RPMI8226 (cell line): ENCODE measurements around the gene TULP1.
A peak's percentile ranks its signal among the peaks of the same experiment; 100 is the strongest.
"Not testable (repeated sequence)": the region's sequence is repeated elsewhere in the genome, so short reads cannot be mapped to it uniquely, and the experiment has no call there.

Experiments used
- DNase-seq: peaks from one replicate; pipeline ENCODE4 v3.0.0-alpha.2; 2015

The TULP1 gene

DNA sequence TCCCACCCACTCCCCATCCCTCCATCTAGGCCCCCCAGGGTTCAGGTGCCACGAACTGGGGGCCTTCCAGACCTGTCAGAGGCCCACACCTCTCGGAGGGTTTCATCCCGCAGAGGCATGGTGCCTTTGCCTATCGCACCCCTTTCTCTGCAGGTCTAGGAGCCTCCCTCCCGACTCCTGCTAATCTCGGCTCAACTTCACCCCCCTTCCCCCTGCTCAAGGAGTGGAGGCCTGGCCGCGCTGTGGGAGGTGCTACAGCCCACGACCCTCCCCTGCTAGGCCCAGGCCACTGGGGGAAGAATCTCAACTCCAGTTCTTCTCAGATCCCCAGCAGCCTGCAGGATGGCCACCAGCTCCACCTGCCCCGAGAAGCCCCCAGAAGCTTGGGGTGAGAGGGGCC, at the start of gene TULP1:
Gene TULP1, minus strand, starts transcription at position 157 of the 400 bp plus-strand sequence. Its CDS starts 38 bp downstream, at position 119.
- no peak for DNase-seq

DNA sequence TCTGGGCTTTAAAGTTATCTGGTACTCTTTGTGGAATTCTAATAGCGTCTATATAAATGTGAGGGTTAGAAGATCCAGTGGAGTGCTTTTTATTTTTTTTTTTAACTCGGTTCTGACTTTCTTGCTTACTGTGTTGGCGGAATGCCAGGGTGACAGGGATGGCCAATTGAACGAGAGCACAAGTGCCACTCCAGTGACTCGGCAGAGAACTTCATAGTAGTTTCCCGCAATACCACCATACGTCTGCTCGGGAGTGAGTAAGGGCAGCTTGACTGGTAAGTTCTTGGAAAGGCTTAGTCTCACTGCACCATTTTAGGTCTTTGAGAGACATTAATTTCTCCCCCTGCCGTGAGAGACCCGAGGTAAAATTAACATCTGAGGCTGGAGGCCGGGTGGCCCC, 49.4 kb upstream of the TULP1 start:
- no peak for DNase-seq

DNA sequence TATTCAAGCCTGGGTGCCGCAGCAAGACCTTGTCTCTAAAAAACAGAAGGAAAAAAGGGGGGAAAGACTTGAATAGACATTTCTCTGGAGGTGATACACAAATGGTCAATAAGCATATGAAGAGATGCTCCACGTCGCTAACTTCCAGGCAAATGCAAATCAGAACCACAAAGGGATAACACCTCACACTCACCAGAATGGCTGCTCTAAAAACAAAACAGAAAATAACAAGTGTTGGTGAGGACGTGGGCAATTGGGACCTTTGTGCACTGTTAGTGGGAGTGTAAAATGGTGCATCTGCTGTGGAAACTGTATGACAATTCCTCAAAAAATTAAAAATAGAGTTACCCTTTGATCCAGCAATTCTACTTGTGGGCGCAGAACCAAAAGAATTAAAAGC, 48.4 kb upstream of the TULP1 start:
- DNase-seq: no peak

DNA sequence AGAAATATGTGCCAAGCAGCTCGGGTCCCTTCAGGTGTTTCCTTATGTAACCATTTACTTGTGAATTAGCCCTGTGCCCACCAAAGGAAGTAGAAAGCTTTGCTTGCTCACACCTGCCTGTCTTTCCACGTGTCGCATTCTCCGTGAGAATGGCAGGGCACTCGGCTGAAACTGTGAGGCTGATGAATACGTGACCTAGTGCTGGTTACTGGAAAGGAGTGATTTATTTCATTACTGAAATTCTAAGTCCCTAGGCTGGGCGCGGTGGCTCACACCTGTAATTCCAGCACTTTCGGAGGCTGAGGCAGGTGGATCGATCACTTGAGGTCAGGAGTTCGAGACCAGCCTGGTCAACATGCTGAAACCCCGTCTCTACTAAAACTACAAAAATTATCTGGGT, 45.9 kb upstream of the TULP1 start:
- no peak for DNase-seq

DNA sequence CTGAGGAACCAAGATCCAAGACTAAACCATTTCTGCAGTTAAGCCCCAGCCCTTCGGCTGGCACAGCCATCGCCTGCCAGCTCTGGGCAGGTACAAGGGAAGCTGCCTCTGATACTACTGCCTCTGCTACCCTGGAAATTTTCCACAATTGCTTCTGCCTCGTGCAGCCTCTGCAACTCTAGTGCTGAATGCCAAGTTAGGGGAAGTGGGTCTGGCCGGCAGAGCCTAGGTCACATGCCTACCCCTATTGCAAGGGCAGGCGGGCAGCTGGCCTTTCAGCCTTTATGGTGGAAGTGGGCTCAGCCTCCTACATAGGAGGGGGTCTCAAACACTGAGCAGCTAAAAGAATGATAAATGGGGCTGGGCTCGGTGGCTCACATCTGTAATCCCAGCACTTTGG, 44.5 kb upstream of the TULP1 start:
- no peak for DNase-seq

DNA sequence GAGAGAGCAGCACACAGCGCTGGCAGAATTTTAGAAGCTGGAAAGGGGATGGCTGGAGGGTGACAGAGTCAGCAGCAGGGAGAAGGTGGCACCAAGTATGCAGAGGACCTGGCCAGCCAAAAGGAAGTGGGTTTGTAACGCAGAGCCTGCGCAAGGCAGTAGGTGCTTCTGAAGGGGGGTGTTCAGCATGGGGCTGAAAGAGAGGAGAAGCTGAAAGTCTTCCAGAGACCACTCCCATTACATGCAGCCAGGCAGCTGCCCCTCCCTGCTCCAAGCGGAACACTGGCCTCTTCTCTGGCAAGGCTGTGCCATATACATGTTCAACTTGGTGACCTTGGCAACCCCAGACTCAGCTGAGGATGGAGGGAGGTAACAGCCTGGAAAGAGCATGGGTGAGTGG, 42.1 kb upstream of the TULP1 start:
- DNase-seq: no peak

DNA sequence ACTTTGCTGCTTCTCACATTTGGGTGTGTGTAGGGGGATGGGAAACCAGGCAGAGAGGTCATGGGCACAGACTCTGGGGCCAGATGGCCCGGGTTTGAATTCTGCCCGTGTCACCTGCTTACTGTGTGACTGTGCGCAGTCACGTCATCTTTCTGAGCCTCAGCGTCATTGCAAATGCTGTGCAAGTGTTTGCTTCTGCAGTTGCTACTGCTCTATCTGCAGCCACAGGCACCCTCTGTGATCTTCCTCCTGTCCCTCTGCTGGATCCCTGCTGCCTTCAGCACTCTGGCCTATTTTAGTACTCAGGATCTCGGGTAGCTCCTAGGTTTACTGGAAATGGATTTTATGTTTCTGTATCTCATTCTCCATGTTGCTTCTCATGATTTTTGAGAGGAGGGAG, 40.6 kb upstream of the TULP1 start:
- DNase-seq: no peak

DNA sequence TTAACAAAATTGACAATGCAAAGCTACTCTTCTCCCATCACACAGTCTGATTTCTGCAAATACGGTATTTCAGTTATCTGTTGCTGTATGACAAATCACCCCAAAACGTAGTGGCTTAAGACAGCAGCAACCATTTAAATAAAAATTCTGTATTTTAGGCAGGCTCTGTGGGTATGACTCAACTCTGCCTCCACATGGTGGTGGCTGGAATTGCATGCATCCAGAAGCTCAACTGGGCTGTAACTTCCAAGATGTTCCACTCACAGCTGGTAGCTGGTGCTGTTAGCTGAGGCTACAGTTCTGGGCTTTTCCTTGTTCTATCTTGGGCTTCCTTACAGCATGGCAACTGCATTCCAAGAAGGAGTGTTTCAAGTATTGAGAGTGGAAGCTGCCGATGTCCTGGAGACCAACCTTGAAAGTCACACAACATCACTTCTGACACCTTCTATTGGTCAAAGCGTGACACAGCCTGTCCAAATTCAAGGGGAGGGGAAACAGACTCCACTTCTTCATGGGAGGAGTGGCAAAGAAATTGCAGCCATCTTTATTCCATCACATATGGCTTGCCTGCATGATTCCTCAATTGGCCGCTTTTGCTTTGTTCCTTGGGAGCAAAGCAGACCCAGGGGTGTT, 39.7 kb upstream of the TULP1 start:
- DNase-seq: peak; percentile 55

DNA sequence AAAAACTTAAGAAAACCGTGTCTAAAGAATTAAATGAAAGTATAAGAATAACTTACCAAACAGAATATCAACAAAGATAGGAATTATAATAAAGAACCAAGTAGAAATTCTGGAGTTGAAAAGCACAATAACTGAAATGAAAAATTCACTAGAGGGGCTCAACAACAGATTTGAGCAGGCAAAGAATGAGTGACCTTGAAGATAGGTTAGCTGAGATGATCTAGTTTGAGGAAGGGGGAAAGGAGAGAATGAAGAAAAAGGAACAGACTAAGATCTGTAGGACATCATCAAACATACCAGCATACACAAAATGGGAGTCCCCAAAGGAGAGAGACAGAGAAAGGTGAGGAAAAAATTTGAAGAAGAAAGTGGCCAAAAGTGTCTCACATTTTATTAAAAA, 37.7 kb upstream of the TULP1 start:
- DNase-seq: no peak

DNA sequence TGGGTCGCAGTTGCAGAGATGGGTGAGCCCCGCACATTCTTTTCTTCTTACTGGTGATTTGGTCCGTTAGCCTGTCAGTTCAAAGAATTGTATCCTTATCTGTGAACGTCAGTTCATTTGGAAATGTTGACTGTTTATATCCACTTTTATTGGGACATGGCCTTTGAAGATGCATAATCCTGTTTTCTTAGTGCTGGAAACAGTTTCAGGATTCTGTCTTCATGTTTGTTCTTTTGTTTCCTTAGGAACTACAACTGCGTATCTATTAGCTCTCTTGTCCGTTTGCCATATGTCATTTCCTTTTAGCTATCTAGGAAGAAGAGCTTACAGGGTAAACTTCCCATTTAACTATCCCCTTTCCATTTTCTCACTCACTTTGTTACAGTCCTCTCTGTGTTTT, 35.0 kb upstream of the TULP1 start:
- DNase-seq: no peak

DNA sequence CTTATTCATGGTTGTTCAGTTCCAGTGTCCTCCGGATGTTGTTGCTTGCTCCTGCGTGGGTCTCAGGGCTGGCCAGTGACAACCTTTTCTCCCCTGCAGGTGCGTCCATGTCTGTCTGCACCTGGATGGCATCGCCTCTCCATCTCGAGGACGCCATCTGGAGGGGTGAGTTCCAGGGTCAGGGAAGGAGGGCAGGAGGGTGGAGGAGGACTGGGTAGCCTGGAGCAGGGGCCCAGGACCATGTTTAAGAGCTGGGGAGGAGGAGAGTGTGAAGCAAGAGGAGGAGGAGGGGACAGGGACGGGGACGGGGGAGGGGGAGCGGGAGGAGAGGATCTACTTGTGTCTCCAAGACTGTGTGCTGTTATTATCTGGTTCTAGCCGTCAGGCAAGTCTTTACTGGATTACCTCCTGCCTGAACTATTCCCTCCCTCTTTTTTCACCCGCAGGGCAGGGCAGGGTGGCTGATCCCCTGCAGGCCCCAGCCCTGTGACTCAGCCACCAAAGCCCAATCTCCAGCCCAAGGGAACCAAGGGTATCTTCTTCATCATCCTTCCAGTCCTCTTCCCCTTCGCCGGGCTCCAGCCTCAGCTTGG, 32.2 kb upstream of the TULP1 start:
- no peak for DNase-seq

DNA sequence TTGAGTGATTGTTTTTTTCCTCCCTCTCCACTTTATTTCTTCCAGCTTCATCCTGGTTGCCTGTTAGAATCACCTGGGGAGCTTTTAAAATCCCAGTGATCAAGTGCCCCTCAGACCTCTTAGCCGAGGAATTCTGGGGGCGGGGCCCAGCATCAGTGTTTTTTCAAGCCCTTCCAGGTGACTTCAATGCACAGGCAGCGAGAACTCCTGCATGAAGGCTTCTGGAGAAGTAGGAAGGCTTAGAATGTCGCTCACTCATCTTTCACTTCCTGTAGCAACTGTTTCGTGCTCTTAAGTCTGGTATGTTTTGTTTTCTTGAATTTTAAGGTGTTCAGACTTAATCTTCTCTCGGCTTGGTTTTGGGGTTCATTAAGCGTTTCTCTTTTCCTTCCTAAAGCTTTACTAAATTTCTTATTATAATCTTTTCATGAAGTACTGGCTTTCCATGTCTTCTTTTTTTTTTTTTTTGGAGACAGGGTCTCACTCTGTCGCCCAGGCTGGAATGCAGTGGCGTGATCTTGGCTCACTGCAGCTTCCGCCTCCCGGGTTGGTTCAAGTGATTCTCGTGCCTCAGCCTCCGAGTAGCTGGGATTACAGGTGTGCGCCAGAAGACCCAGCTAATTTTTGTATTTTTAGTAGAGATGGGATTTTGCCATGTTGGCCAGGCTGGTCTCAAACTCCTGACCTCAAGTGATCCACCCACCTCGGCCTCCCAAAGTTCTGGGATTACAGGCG, 30.9 kb upstream of the TULP1 start:
- DNase-seq: no peak

DNA sequence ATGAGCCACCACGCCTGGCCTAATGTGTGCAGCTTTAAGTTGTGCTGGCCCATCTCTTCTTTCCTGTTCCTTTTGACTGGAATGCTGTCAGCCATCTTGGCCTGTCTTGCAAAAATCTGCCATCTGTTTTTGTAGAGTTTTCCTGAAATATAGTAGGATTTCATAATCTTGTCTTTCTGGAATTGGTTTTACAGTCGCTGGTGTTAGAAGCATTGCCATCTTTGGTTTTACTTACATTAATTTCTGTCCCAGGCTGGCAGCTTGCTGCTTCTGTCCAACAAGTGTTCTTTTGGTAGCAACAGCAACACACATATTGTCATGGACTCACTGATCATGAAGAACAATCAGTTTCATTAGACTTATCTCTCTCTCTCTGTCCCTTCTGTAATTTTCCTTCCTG, 29.1 kb upstream of the TULP1 start:
- DNase-seq: no peak

DNA sequence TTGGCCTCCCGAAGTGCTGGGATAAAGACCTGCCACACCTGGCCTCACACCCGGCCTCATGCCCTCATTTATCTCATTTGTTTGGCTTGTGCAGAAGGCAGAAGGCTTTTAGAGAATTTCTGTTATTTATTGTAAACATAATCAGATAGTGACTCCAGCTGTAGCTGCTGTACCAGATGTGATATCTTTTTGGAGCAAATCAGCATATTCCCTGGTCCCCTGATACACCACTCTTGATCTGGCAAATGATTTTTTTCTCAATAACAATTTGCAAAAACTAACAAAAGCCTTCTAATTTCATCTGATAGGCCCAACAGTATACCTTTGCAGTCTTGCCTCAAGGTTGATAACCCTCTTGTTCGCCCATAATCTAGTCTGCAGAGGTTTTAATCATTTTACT, 26.5 kb upstream of the TULP1 start:
- no peak for DNase-seq

DNA sequence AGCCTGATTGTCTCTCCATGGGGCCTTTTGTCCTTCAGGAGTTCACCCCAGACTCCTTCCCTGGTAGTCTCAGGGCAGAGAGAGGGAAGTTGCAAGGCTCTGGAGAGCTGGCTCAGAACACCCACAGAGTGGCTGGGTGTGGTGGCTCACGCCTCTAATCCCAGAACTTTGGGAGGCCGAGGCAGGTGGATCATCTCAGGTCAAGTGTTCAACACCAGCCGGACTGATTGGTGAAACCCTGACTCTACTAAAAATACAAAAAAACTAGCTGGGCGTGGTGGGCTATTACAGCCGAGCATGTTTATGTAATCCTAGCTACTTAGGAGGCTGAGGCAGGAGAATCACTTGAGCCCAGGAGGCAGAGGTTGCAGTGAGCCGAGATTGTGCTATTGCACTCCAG, 23.2 kb upstream of the TULP1 start:
- DNase-seq: not testable (repeated sequence)

DNA sequence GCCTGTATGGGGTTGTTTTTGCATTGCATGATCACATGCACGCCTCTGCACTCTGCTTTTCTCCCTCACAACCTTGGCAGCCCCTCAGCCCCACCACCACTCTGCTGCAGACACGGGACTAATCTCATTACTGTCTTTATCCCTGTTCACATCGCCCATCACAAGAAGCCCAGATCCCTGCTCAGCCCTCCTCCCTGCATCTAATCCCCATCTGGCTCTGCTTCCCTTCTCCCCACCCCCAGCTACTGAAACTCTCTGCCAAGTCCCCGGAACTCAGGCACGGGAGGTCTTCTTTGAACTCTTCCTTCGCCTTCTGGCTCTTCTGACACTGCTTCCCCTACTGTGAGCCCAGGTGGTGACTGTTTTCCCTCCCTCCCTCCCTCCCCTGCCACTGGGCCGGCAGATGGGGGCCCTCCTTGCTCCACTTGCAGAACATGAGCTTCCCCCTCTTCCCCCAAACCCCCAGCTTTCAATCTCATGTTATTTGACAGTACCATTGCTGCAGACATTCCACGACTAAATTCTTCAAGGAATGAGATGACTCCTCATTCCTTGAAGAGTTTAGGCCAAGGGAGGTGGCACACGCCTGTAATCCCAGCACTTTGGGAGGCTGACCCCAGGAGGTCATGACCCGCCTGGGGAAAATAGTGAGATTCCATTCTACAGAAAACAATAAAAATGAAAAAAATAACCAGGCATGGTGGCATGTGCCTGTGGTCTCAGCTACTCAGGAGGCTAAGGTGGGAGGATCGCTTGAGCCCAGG, 21.9 kb upstream of the TULP1 start:
- no peak for DNase-seq

DNA sequence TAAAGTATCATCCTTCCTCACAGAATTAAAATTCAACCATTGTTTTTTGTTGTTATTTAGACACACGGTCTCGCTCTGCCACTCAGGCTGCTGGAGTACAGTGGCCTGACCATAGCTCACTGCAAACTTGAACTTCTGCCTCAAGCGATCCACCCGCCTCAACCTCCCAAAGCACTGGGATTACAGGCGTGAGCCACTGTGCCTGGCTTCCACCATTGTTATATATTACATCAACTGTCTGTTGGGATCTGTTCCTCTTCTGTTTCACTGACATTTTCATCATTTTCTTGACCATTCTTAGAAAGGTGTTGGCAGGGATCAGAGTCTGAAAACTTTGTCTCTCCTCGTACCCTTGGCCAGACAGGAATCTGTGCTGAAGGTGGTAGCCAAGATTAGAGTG, 21.3 kb upstream of the TULP1 start:
- no peak for DNase-seq

DNA sequence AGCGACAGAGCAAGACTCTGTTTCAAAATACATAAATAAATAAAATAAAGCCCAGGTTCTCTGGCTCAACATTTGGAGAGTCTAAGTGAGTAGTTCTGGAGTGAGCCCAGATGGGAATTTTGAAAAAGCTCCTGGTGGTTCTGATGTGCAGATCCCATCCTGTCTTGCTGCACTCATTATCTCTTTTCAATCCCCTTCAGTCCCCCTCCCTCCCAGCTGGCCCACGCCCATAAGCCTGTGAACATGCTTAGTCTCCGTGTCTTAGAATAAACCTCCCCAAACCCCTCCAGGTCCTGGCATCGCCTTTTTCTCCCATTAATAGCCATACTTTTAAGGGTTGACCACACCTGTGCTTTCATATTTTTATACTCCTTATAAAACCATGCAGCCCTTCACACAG, 19.4 kb upstream of the TULP1 start:
- no peak for DNase-seq

DNA sequence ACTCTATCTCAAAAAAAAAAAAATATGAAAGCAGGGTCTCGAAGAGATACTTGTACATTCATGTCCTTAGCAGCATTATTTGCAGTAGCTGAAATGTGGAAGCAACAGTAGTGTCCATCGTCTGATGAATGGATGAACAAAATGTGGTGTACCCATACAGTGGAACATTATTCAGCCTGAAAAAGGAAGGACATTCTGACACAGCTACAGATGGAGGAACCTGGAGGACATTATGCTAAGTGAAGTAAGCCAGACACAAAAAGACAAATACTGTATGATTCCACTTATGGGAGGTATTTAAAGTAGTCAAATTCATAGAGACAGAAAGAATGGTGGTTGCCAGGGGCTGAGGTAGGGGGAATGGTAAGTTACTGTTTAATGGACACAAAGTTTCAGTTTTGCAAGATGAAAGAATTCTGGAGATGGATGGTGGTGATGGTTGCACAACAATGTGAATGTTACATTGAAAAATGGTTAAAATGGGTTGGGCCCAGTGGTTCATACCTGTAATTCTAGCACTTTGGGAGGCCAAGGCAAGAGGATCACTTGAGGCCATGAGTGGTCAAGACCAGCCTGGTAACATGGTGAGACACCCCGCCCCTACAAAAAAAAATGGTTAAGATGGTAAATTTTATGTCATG, 11.8 kb upstream of the TULP1 start:
- no peak for DNase-seq

DNA sequence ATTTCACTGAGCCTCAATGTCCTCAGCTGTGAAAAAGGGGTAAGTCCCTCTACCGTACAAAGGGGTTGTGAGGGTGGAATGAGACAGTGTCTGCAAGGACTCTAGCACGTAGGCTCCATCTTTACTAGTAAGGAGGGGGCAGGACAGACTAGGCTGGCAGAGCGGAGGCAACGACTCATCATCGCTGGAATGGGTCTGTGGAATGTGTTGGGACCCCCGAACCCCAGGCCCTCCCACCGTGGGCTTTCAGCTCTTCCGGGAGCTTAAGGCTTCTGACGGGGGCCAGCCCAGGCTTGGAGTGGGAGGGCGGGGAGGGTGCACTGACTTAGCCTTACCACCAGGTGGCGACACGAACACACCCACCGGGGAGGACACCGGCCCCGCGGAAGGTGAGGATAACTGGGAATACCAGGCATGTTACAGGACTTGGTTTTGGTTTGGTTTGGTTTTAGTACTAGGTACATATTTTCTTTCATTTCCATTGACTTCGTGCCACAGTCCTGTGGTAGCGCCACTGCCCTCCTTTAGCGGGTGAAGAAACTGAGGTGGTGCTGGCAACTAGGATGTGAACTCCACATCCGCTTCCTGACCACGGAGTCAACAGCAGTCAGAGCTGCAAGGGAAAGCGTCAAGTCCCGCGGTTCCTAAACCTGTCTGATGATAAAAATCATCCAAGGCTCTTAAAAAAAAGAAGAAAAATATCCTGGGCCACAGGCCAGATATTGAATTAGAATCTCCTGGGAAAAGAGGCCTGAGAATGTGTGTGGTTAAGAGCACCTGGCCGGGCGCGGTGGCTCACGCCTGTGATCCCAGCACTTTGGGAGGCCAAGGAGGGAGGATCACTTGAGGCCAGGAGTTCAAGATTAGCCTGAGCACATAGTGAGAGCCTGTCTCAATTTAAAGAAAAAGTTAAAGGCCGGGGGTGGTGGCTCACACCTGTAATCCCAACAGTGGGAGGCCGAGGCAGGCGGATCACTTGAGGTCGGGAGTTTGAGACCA, 10.3 kb upstream of the TULP1 start:
- DNase-seq: peak; percentile 58

DNA sequence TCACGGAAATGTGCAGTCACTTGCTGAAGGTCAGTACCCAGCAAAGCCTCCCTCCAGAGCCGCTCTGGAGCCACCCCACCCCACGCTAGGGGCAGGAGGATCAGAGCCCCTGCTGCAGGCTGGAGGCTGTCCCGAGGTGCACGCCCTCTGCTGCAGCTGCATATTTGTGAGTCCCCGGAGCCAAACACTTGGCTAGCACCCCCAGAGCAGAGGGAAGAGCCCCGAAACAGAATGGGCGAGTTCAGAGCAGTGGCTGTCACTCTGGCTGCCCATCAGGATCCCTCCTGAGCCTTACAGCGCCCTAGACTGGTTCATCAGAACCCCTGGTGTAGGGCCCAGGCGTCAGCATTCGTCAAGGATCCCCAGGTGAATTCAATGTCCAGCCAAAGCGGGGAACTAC, 9.5 kb upstream of the TULP1 start:
- no peak for DNase-seq

DNA sequence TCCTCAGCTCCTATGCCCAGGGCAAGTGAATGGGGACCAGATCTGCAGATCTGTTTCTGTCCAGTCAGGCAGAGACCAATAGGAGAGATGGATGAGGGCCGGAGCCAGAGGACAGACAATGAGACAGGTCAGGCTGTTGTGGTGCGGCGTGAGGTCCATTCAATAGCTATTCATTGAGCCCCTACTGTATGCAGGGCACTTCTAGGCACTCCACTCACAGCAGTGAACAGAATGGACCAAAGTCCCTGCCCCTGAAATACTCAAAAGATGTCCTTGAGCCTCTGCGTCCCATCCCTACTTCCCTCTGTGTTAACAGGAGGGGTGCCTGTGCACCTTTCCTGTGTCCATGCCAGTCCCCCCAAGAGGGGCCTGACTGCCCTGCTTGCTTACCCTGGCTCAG, 8.5 kb upstream of the TULP1 start:
- DNase-seq: no peak
